ENCODE measurements around the gene SLC35D2.

The SLC35D2 gene

GRCh38 chr9:96429732-96430131 is 46.2 kb upstream of the SLC35D2 start:
- Histone ChIP-seq H3K4me3 (ENCODE audit: low read depth, low read length) (no peak overlapping the region), H3K4me1 (ENCODE audit: control insufficient read depth, insufficient read depth, low read length) (no peaks in the 10 kb centered on the region), H3K36me3 (ENCODE audit: control insufficient read depth in 2 of 2, insufficient read depth in 1 of 2, low read length in 2 of 2) (no peaks in the 10 kb centered on the region), H3K9me3 (ENCODE audit: control insufficient read depth, insufficient read depth, low read depth, low read length) (no peaks in the 10 kb centered on the region), H3K27ac (ENCODE audit: extremely low read depth, low read depth, low read length) (no peak overlapping the region)
- ChIA-PET POLR2A (no interaction called here), CTCF (interaction anchor here (0.5 to 1.3 kb wide), 4 partner anchors 12 to 375 kb away, joined by 3 to 5 read pairs (median 4); no protein-coding TSS in a partner anchor)
- TF ChIP-seq ZNF555 (tag by site-specific recombination; conservative IDR thresholded peaks at IDR 0.05) = no peak
- TF ChIP-seq ZNF837 (tag by site-specific recombination; IDR thresholded peaks at IDR 0.05) = no peak
- TF ChIP-seq PRDM10 (tag by site-specific recombination; IDR thresholded peaks at IDR 0.05) = no peak
- no peak for TF ChIP-seq REST (tag by site-specific recombination; IDR thresholded peaks at IDR 0.05)
- no peak for TF ChIP-seq PRDM2 (tag by site-specific recombination; IDR thresholded peaks at IDR 0.05; ENCODE audit: borderline replicate concordance)
- TF ChIP-seq EGR2 (tag by site-specific recombination; IDR thresholded peaks at IDR 0.05; ENCODE audit: low read depth) = no peak
- TF ChIP-seq ZNF473 (tag by site-specific recombination; IDR thresholded peaks at IDR 0.05) = no peak
- no peak for TF ChIP-seq ZNF221 (tag by site-specific recombination; IDR thresholded peaks at IDR 0.05; ENCODE audit: borderline replicate concordance)
- no peak for TF ChIP-seq ZNF292 (tag by site-specific recombination; IDR thresholded peaks at IDR 0.05; ENCODE audit: borderline replicate concordance, low read depth)
- no peak for TF ChIP-seq PRDM6 (tag by site-specific recombination; IDR thresholded peaks at IDR 0.05)
- TF ChIP-seq ZNF658 (tag by site-specific recombination; IDR thresholded peaks at IDR 0.05) = no peak
- no peak for TF ChIP-seq SALL2 (tag by site-specific recombination; IDR thresholded peaks at IDR 0.05; ENCODE audit: borderline replicate concordance)
- TF ChIP-seq ZNF18 (tag by site-specific recombination; IDR thresholded peaks at IDR 0.05) = no peak
- no peak for TF ChIP-seq ZNF660 (tag by site-specific recombination; IDR thresholded peaks at IDR 0.05)
- TF ChIP-seq ZNF266 (tag by site-specific recombination; IDR thresholded peaks at IDR 0.05; ENCODE audit: low read depth) = no peak
- no peak for TF ChIP-seq ZSCAN18 (tag by site-specific recombination; IDR thresholded peaks at IDR 0.05)
- no peak for TF ChIP-seq ZNF571 (tag by site-specific recombination; IDR thresholded peaks at IDR 0.05)
- TF ChIP-seq RBAK (tag by site-specific recombination; IDR thresholded peaks at IDR 0.05) = no peak
- TF ChIP-seq ZBTB21 (tag by site-specific recombination; IDR thresholded peaks at IDR 0.05) = no peak
- TF ChIP-seq ZNF670 (tag by site-specific recombination; IDR thresholded peaks at IDR 0.05; ENCODE audit: low read depth) = no peak

Measured in HEK293 (cell line).